ENCODE measurements around the gene COPZ2. TPM values are rescaled to one million over a fixed set of nuclear protein-coding genes. Genes with fewer than 3 reads are reported as not detected.

COPZ2 gene
- total RNA-seq, 1 donor: 121 TPM

- H3K27ac ChIP-seq (ENCODE audit: low read depth, low read length): no peak overlapping the region
- peaks cover 8% of the 10 kb centered on the region for H3K4me1 ChIP-seq (ENCODE audit: insufficient read depth, low read length)
- H4K20me1 ChIP-seq (ENCODE audit: insufficient read depth, low read length): no peaks in the 10 kb centered on the region
- H3K79me2 ChIP-seq (ENCODE audit: insufficient read depth, low read length): no peaks in the 10 kb centered on the region
- H2AFZ ChIP-seq (ENCODE audit: low read length): peak overlapping the region; percentile 64
- no peaks in the 10 kb centered on the region for H3K9me3 ChIP-seq (ENCODE audit: low read depth, low read length)
- peak; percentile 86 for DNase-seq (ENCODE audit: insufficient read length, low spot score, missing footprints)
- no peak for TF ChIP-seq CTCF (IDR thresholded peaks at IDR 0.05; ENCODE audit: extremely low read depth, low read depth, low read length)
- peak overlapping the region; percentile 82 for H3K4me2 ChIP-seq (ENCODE audit: insufficient read depth, low read length)
- peak overlapping the region; percentile 72 for H3K4me3 ChIP-seq (ENCODE audit: insufficient read depth, low read length)
- peaks cover 2% of the 10 kb centered on the region for H3K27me3 ChIP-seq (ENCODE audit: insufficient read depth, low read length)
- H3K36me3 ChIP-seq (ENCODE audit: insufficient read depth, low read length): no peaks in the 10 kb centered on the region
These were observed 25.5 kb downstream of the COPZ2 start for GRCh38 chr17:48012151-48012520.

- H4K20me1 ChIP-seq (ENCODE audit: insufficient read depth, low read length): no peaks in the 10 kb centered on the region
- peak overlapping the region; percentile 72 for H3K4me3 ChIP-seq (ENCODE audit: insufficient read depth, low read length)
- no peak overlapping the region for H3K27ac ChIP-seq (ENCODE audit: low read depth, low read length)
- H2AFZ ChIP-seq (ENCODE audit: low read length): peak overlapping the region; percentile 64
- H3K4me2 ChIP-seq (ENCODE audit: insufficient read depth, low read length): peak overlapping the region; percentile 82
- H3K79me2 ChIP-seq (ENCODE audit: insufficient read depth, low read length): no peaks in the 10 kb centered on the region
- peaks cover 2% of the 10 kb centered on the region for H3K27me3 ChIP-seq (ENCODE audit: insufficient read depth, low read length)
- no peaks in the 10 kb centered on the region for H3K36me3 ChIP-seq (ENCODE audit: insufficient read depth, low read length)
- no peaks in the 10 kb centered on the region for H3K9me3 ChIP-seq (ENCODE audit: low read depth, low read length)
- peak; percentile 53 for TF ChIP-seq CTCF (IDR thresholded peaks at IDR 0.05; ENCODE audit: extremely low read depth, low read depth, low read length)
- peaks cover 8% of the 10 kb centered on the region for H3K4me1 ChIP-seq (ENCODE audit: insufficient read depth, low read length)
- DNase-seq (ENCODE audit: insufficient read length, low spot score, missing footprints): peak; percentile 87
These were observed 26.0 kb downstream of the COPZ2 start for GRCh38 chr17:48011405-48012150.

GRCh38 chr17:48010193-48010592, 27.4 kb downstream of the COPZ2 start:
- peaks cover 9% of the 10 kb centered on the region for H3K4me1 ChIP-seq (ENCODE audit: insufficient read depth, low read length)
- H2AFZ ChIP-seq (ENCODE audit: low read length): no peak overlapping the region
- H3K27ac ChIP-seq (ENCODE audit: low read depth, low read length): no peak overlapping the region
- H3K4me2 ChIP-seq (ENCODE audit: insufficient read depth, low read length): no peak overlapping the region
- H3K4me3 ChIP-seq (ENCODE audit: insufficient read depth, low read length): no peak overlapping the region
- H3K27me3 ChIP-seq (ENCODE audit: insufficient read depth, low read length): peaks cover 2% of the 10 kb centered on the region
- no peaks in the 10 kb centered on the region for H3K79me2 ChIP-seq (ENCODE audit: insufficient read depth, low read length)
- H4K20me1 ChIP-seq (ENCODE audit: insufficient read depth, low read length): no peaks in the 10 kb centered on the region
- no peaks in the 10 kb centered on the region for H3K36me3 ChIP-seq (ENCODE audit: insufficient read depth, low read length)
- no peaks in the 10 kb centered on the region for H3K9me3 ChIP-seq (ENCODE audit: low read depth, low read length)
- no peak for DNase-seq (ENCODE audit: insufficient read length, low spot score, missing footprints)
- no peak for TF ChIP-seq CTCF (IDR thresholded peaks at IDR 0.05; ENCODE audit: extremely low read depth, low read depth, low read length)

GRCh38 chr17:48006936-48007709, 30.5 kb downstream of the COPZ2 start:
- Histone ChIP-seq H2AFZ (ENCODE audit: low read length) (no peak overlapping the region), H3K27ac (ENCODE audit: low read depth, low read length) (no peak overlapping the region), H3K27me3 (ENCODE audit: insufficient read depth, low read length) (no peaks in the 10 kb centered on the region), H3K36me3 (ENCODE audit: insufficient read depth, low read length) (no peaks in the 10 kb centered on the region), H3K4me3 (ENCODE audit: insufficient read depth, low read length) (no peak overlapping the region), H3K9me3 (ENCODE audit: low read depth, low read length) (no peaks in the 10 kb centered on the region), H4K20me1 (ENCODE audit: insufficient read depth, low read length) (no peaks in the 10 kb centered on the region), H3K4me1 (ENCODE audit: insufficient read depth, low read length) (peaks cover 26% of the 10 kb centered on the region), H3K4me2 (ENCODE audit: insufficient read depth, low read length) (no peak overlapping the region), H3K79me2 (ENCODE audit: insufficient read depth, low read length) (no peaks in the 10 kb centered on the region)
- no peak for TF ChIP-seq CTCF (IDR thresholded peaks at IDR 0.05; ENCODE audit: extremely low read depth, low read depth, low read length)
- no peak for DNase-seq (ENCODE audit: insufficient read length, low spot score, missing footprints)

Data from osteoblast (primary cell).